Tibial artery (tissue), 4 donors: ENCODE results near the gene PLXNA4.

Source experiments
- DNase-seq, 2 donors: peaks; one replicate each; pipeline ENCODE4 v3.0.0-alpha.2; 2019
- H3K27ac ChIP-seq, 2 donors: fragments of 200-600 bp; sonication (generic) in 1 of 2; 1 replicate in 1 of 2; 2 replicates in 1 of 2; pipeline ENCODE4 v1.5.1; 2018 to 2019; ENCODE audit warnings: mild to moderate bottlenecking in 1 of 2
- H3K27me3 ChIP-seq, 2 donors: fragments of 200-600 bp; sonication (generic) in 1 of 2; one replicate each; pipeline versions ENCODE4 v1.5.1 to v1.6.0; 2016 to 2019
- H3K36me3 ChIP-seq, 3 donors: fragments of 200-600 bp; sonication (generic) in 2 of 3; one replicate each; pipeline ENCODE4 v1.5.1; 2016 to 2019; ENCODE audit warnings: mild to moderate bottlenecking in 2 of 3
- H3K4me1 ChIP-seq, 4 donors: fragments of 200-600 bp; sonication (generic) in 2 of 4; 1 replicate in 3 of 4; 2 replicates in 1 of 4; pipeline ENCODE4 v1.5.1; 2016 to 2019
- H3K4me3 ChIP-seq, 2 donors: fragments of 200-600 bp; sonication (generic) in 1 of 2; 1 replicate in 1 of 2; 2 replicates in 1 of 2; pipeline ENCODE4 v1.5.1; 2018 to 2019; ENCODE audit warnings: mild to moderate bottlenecking in 2 of 2
- H3K9me3 ChIP-seq, 3 donors: fragments of 200-600 bp; sonication (generic) in 1 of 3; one replicate each; pipeline ENCODE4 v1.5.1; 2016 to 2019
- CTCF ChIP-seq, 2 experiments: fragments of 200-600 bp in 1 of 2; fragments of 450-650 bp in 1 of 2; IDR thresholded peaks; one replicate each; pipeline ENCODE4 v1.5.1; 2017 to 2019; ENCODE audit warnings: antibody characterized with exemption in 2 of 2, mild to moderate bottlenecking in 1 of 2, moderate library complexity in 1 of 2
- intact Hi-C: fragments of 100-400 bp; cut with DNase I; formaldehyde crosslinking; loops from one replicate; pipeline ENCODE4 v1.15.0; 2023; ENCODE audit warnings: low total_unique reads

The PLXNA4 gene

DNA sequence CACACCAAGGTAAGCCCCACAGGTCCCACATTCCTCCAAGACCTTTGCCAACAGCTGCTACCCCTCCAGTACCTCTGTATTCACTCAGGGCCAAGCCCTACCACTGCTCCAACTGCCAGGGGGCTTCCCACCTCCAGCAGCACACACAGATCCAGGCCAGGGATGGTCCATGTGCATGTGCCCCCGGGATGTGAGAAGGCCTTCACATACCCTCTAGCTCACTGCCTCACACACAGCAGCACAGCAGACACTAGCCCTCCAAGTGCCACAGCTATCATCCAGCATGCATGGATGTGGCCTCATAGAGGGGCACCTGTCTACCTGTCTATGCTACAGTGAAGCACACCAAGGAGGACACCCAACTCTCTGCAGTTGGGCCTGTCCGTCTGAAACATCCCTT, 488.8 kb downstream of the PLXNA4 start:
- DNase-seq = peak; percentile 13 to 46
- Histone ChIP-seq H3K4me3 (no peak overlapping the region), H3K27me3 (no peaks in the 10 kb centered on the region), H3K27ac (no peak overlapping the region), H3K36me3 (no peaks in the 10 kb centered on the region), H3K9me3 (no peaks in the 10 kb centered on the region), H3K4me1 (peaks cover 0 to 4% (median 0%) of the 10 kb centered on the region in 4 donors)
- intact Hi-C loops = no loop called here
- TF ChIP-seq CTCF (IDR thresholded peaks at IDR 0.05) = no peak

- Histone ChIP-seq H3K36me3 (no peaks in the 10 kb centered on the region), H3K4me1 (peaks cover 0 to 26% (median 15%) of the 10 kb centered on the region in 4 donors), H3K27ac (no peak overlapping the region), H3K27me3 (no peaks in the 10 kb centered on the region), H3K4me3 (no peak overlapping the region), H3K9me3 (no peaks in the 10 kb centered on the region)
- no peak for DNase-seq
- no peak for TF ChIP-seq CTCF (IDR thresholded peaks at IDR 0.05)
- intact Hi-C loops = no loop called here
These were observed 491.4 kb downstream of the PLXNA4 start for GRCh38 chr7:132084776-132085388.

- H3K27ac ChIP-seq = no peak overlapping the region
- DNase-seq = peak in 1 of 2 donors; percentile 24
- H3K4me1 ChIP-seq = peaks cover 0 to 26% (median 15%) of the 10 kb centered on the region in 4 donors
- intact Hi-C loops = no loop called here
- no peaks in the 10 kb centered on the region for H3K9me3 ChIP-seq
- no peak for TF ChIP-seq CTCF (IDR thresholded peaks at IDR 0.05)
- no peaks in the 10 kb centered on the region for H3K36me3 ChIP-seq
- no peaks in the 10 kb centered on the region for H3K27me3 ChIP-seq
- no peak overlapping the region for H3K4me3 ChIP-seq
These were observed 492.6 kb downstream of the PLXNA4 start for GRCh38 chr7:132083537-132084123.

DNA sequence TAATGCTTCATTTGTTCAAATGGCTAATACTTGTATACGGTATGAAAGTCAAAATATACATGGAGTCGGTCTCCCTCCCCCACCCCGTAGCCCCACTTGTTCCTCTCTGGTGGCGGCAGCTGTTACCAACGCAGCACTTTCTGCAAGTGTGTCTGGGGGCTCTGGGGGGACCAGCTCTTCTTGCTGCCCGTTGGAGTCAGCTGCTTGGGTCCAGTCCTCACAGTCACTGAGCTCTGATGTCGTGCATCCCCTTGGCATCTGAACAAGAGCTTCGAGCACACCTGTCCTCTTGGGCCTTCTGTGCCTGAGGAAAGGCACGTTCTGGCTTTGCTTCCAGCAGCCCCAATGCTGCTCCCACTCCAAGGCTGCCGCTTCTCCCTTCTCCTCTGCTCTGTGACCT, 493.1 kb downstream of the PLXNA4 start:
- DNase-seq = peak in 1 of 2 donors; percentile 53
- intact Hi-C loops = no loop called here

DNA sequence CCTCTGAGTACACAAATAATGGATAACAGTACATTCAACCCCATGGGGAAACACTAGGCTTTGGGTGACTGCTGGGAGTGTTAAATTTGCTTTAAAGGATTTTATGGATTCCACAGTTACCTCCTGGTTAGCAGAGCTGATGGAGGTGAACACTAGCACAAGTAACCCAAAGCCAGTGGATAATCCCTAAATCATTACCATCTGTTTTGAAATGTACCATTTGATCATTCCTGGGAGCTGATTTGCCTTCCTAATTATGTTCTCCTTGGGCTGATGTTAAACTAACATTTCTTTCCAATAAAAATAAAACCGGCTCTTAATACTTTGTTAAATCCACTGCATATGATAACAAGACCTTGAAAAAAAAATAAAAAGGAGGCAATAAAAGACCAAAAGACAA, 493.9 kb downstream of the PLXNA4 start:
- no peaks in the 10 kb centered on the region for H3K9me3 ChIP-seq
- DNase-seq = no peak
- intact Hi-C loops = no loop called here
- H3K27me3 ChIP-seq = no peaks in the 10 kb centered on the region
- peaks cover 0 to 26% (median 15%) of the 10 kb centered on the region in 4 donors for H3K4me1 ChIP-seq
- no peak overlapping the region for H3K4me3 ChIP-seq
- H3K27ac ChIP-seq = no peak overlapping the region
- no peak for TF ChIP-seq CTCF (IDR thresholded peaks at IDR 0.05)
- no peaks in the 10 kb centered on the region for H3K36me3 ChIP-seq

More for the DNA sequence above, 493.1 kb downstream of the PLXNA4 start:
- Histone ChIP-seq H3K27me3 (no peaks in the 10 kb centered on the region), H3K9me3 (no peaks in the 10 kb centered on the region), H3K4me3 (no peak overlapping the region), H3K27ac (no peak overlapping the region), H3K36me3 (no peaks in the 10 kb centered on the region), H3K4me1 (peaks cover 0 to 26% (median 15%) of the 10 kb centered on the region in 4 donors)
- TF ChIP-seq CTCF (IDR thresholded peaks at IDR 0.05) = no peak
